ENCODE data around the gene DNAJA4.

DNAJA4 gene

DNA sequence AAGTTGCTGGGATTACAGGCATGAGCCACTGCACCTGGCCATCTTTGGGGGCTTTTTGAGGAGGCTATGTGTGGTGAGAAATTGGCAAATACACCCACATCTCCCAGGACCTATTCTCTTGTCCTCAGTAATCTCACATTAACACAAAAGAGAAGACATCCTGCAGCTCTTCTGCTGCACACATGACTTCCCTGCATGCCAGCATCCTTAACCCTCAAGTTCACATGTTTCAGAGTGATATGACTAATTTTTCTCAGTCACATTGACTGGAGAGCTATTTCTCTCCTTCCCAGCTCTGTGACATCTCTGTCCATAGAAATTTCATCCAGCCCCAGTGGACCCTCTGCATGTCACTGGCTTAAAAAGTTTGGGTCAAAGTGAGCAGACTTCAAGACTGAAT lies 37.0 kb downstream of the DNAJA4 start (continued):
- TF ChIP-seq KLF9 (tag by site-specific recombination; IDR thresholded peaks at IDR 0.05; ENCODE audit: low read depth), result no peak
- TF ChIP-seq TSHZ1 (tag by site-specific recombination; IDR thresholded peaks at IDR 0.05; ENCODE audit: borderline replicate concordance), result no peak
- TF ChIP-seq ZNF48 (tag by site-specific recombination; IDR thresholded peaks at IDR 0.05), result no peak
- TF ChIP-seq MZF1 (tag by site-specific recombination; IDR thresholded peaks at IDR 0.05; ENCODE audit: borderline replicate concordance), result no peak
- no peak for TF ChIP-seq ZNF391 (tag by site-specific recombination; IDR thresholded peaks at IDR 0.05; ENCODE audit: borderline replicate concordance, low read depth)
- no peak for TF ChIP-seq HIC1 (tag by site-specific recombination; IDR thresholded peaks at IDR 0.05)
- TF ChIP-seq, protein P1, sequence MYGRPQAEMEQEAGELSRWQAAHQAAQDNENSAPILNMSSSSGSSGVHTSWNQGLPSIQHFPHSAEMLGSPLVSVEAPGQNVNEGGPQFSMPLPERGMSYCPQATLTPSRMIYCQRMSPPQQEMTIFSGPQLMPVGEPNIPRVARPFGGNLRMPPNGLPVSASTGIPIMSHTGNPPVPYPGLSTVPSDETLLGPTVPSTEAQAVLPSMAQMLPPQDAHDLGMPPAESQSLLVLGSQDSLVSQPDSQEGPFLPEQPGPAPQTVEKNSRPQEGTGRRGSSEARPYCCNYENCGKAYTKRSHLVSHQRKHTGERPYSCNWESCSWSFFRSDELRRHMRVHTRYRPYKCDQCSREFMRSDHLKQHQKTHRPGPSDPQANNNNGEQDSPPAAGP (tag by site-specific recombination; IDR thresholded peaks at IDR 0.05), result no peak

GRCh38 chr15:78301828-78302227 lies 37.5 kb downstream of the DNAJA4 start:
- no peak overlapping the region for H3K27ac ChIP-seq (ENCODE audit: extremely low read depth, low read depth, low read length)
- CTCF ChIA-PET, result interaction anchor here (0.5 to 2.3 kb wide), 8 partner anchors 59 to 334 kb away, joined by 3 to 7 read pairs (median 4); no protein-coding TSS in a partner anchor

More at GRCh38 chr15:78301828-78302227, 37.5 kb downstream of the DNAJA4 start:
- TF ChIP-seq ZNF585B (tag by site-specific recombination; IDR thresholded peaks at IDR 0.05) (no peak), BCL11A (tag by site-specific recombination; IDR thresholded peaks at IDR 0.05; ENCODE audit: low read depth) (no peak), ZNF670 (tag by site-specific recombination; IDR thresholded peaks at IDR 0.05; ENCODE audit: low read depth) (no peak), ZNF335 (tag by site-specific recombination; conservative IDR thresholded peaks at IDR 0.05) (0 out of 2 replicates have a peak, but pooled peaks have one; percentile 25), ZNF530 (tag by site-specific recombination; IDR thresholded peaks at IDR 0.05; ENCODE audit: low read depth) (no peak), GLIS1 (tag by site-specific recombination; IDR thresholded peaks at IDR 0.05) (no peak), ZNF37A (tag by site-specific recombination; IDR thresholded peaks at IDR 0.05) (no peak), PRDM1 (tag by site-specific recombination; IDR thresholded peaks at IDR 0.05) (no peak), HOXD13 (CRISPR knock-in tag; IDR thresholded peaks at IDR 0.05; ENCODE audit: borderline replicate concordance) (no peak), HOXA7 (CRISPR knock-in tag; IDR thresholded peaks at IDR 0.05; ENCODE audit: borderline replicate concordance) (no peak), SCRT2 (tag by site-specific recombination; IDR thresholded peaks at IDR 0.05) (peak; percentile 63; the same call in 1 of the 2 replicates), ZNF157 (tag by site-specific recombination; IDR thresholded peaks at IDR 0.05) (no peak), ZNF624 (tag by site-specific recombination; IDR thresholded peaks at IDR 0.05) (no peak), GLI2 (tag by site-specific recombination; IDR thresholded peaks at IDR 0.05; ENCODE audit: borderline replicate concordance, low read depth) (no peak), OVOL3 (tag by site-specific recombination; IDR thresholded peaks at IDR 0.05) (no peak), ZNF600 (tag by site-specific recombination; IDR thresholded peaks at IDR 0.05) (no peak)
- TF ChIP-seq, protein P2, sequence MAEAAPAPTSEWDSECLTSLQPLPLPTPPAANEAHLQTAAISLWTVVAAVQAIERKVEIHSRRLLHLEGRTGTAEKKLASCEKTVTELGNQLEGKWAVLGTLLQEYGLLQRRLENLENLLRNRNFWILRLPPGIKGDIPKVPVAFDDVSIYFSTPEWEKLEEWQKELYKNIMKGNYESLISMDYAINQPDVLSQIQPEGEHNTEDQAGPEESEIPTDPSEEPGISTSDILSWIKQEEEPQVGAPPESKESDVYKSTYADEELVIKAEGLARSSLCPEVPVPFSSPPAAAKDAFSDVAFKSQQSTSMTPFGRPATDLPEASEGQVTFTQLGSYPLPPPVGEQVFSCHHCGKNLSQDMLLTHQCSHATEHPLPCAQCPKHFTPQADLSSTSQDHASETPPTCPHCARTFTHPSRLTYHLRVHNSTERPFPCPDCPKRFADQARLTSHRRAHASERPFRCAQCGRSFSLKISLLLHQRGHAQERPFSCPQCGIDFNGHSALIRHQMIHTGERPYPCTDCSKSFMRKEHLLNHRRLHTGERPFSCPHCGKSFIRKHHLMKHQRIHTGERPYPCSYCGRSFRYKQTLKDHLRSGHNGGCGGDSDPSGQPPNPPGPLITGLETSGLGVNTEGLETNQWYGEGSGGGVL (tag by site-specific recombination; IDR thresholded peaks at IDR 0.05), result 0 out of 2 replicates have a peak, but pooled peaks have one; percentile 25
- no peaks in the 10 kb centered on the region for H3K4me1 ChIP-seq (ENCODE audit: control insufficient read depth, insufficient read depth, low read length)
- H3K4me3 ChIP-seq (ENCODE audit: low read depth, low read length), result no peak overlapping the region
- H3K9me3 ChIP-seq (ENCODE audit: control insufficient read depth, insufficient read depth, low read depth, low read length), result no peaks in the 10 kb centered on the region
- POLR2A ChIA-PET, result no interaction called here
- H3K36me3 ChIP-seq (ENCODE audit: control insufficient read depth in 2 of 2, insufficient read depth in 1 of 2, low read length in 2 of 2), result no peaks in the 10 kb centered on the region

Data from HEK293 (cell line).